ENCODE data around the gene CENPT.
"Not testable (repeated sequence)": the region's sequence is repeated elsewhere in the genome, so short reads cannot be mapped to it uniquely, and the experiment has no call there.

CENPT gene

GRCh38 chr16:67846063-67846319 lies 1.5 kb downstream of the CENPT start:
- DNase-seq (ENCODE audit: low read depth) = no peak

- no peak for DNase-seq (ENCODE audit: low read depth)
Observed at GRCh38 chr16:67845291-67846062, 2.0 kb downstream of the CENPT start.

DNA sequence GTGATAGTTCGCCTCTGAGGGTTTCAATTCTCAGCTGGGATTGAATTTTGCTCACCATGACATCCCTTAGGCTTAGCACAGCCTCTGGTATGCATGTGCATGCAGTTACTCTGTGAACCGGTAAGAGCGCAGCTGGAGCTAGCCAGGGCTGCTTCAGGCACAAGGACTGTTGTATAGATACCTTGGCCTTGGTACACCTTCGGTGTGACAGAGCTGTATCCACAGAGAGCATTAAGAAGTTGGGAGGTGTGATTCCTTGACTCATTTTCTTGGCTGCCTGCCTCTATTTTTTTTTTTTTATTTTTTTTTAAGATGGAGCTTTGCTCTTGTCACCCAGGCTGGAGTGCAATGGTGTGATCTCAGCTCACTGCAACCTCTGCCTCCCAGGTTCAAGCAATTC lies 3.0 kb downstream of the CENPT start:
- no peak for DNase-seq (ENCODE audit: low read depth)

GRCh38 chr16:67843343-67843765 lies 4.1 kb downstream of the CENPT start:
- no peak for DNase-seq (ENCODE audit: low read depth)

GRCh38 chr16:67842509-67843342 lies 4.8 kb downstream of the CENPT start:
- peak; percentile 45 for DNase-seq (ENCODE audit: low read depth)

DNA sequence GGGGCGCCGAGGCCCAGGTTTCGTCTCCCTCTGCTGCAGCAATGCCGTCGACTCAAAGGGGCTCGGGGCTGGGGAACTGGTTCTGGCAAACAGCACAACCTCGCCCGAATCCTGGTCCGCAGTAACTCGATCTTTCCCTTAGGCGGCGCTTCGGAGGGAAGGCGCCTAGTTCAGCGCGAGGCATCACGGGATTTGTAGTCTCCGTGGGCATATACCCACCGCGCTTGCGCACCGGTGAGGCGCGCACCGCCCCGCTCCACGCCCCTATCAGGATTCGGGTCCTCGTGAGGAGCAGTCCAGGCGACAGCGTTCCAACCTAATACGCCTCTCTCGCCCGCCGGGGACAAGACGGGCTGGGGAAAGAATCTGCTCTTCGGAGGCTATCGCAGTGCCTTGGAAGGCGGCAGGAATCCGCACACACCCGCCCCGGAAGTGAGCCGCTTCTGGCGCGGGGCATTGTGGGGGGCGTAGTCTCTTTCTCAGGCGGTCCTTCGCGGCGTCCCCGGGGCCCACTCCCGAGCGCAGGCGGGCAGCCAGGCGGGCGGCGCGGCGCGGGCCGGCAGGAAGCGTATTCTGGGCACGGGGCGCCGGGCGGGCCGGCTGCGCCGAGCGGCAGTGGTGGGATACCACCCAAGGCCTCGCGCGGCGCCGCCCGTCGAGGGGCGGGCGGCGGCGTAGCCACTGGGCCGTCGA lies 5.5 kb downstream of the CENPT start, which contains the start of gene THAP11:
THAP11 (plus strand) TSS at position 505 of the 693 bp plus-strand sequence. CDS start 235 bp downstream, outside the sequence.
- peak; percentile 91 for DNase-seq (ENCODE audit: low read depth)

- DNase-seq (ENCODE audit: low read depth) = no peak
Observed at GRCh38 chr16:67841198-67841815, 6.2 kb downstream of the CENPT start.

GRCh38 chr16:67837811-67838210 lies 9.7 kb downstream of the CENPT start:
- DNase-seq (ENCODE audit: low read depth) = no peak

DNA sequence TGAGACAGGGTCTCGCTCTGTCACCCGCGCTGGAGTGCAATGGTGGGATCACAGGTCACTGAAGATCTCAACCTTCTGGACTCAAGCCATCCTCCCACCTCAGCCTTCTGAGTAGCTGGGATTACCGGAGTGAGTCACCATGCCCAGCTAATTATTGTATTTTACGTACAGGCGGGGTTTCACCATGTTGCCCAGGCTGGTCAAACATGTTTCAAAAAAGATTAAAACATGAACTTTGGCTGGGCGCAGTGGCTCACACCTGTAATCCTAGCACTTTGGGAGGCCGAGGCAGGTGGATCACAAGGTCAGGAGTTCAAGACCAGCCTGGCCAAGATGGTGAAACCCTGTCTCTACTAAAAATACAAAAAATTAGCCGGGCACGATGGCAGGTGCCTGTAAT lies 10.3 kb downstream of the CENPT start:
- not testable (repeated sequence) for DNase-seq (ENCODE audit: low read depth)

DNA sequence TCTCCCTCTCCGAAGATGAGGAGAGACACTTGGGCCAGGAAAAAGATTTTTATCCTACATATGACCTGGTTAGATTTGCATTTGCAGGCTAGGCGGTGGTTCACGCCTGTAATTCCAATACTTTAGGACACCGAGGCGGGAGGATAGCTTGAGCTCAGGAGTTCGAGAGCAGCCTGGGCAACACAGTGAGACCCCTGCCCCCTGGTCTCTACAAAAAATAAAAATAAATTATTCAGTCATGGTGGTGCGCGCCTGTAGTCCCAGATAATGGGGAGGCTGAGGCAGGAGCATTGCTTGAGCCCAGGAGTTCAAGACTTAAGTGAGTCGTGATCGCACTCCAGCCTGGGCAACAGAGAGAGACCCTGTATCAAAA lies 13.3 kb downstream of the CENPT start:
- DNase-seq (ENCODE audit: low read depth) = no peak

GRCh38 chr16:67833415-67834241 lies 13.9 kb downstream of the CENPT start:
- DNase-seq (ENCODE audit: low read depth) = peak; percentile 89

DNA sequence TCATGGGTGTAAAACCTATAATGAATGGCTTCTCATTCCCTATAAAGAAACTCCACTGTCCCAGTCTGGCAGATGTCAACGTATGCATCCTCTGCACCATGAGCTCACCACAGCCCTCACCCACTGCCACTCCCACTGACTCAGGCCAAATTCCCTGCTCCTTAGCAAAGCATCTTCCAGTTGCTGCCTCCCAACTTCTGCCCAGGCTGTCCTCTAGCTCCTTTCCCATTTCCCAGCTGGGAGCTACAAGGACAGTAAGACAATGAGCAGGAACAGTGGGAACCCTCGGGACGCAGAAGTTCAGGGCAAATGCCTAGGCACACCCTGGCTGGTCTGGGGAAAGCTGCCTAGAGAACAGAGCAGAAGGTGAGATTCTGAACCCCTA lies 14.5 kb downstream of the CENPT start:
- no peak for DNase-seq (ENCODE audit: low read depth)

- DNase-seq (ENCODE audit: low read depth) = no peak
Observed at GRCh38 chr16:67828651-67829050, 18.8 kb downstream of the CENPT start.

DNA sequence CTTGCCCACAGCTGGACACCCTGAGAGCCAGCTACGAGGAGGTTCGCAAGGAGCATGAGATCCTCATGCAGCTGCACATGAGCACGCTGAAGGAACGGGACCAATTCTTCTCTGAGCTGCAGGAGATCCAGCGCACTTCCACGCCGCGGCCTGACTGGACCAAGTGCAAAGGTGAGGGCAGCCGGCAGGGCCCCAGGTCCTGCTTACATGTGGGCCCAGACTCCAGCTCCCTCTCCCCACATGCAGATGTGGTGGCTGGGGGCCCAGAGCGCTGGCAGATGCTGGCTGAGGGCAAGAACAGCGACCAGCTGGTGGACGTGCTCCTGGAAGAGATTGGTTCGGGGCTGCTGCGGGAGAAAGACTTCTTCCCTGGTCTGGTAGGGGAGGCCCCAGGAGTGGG lies 21.6 kb downstream of the CENPT start:
- no peak for DNase-seq (ENCODE audit: low read depth)

GRCh38 chr16:67825119-67825518 lies 22.4 kb downstream of the CENPT start:
- no peak for DNase-seq (ENCODE audit: low read depth)

- no peak for DNase-seq (ENCODE audit: low read depth)
Observed at GRCh38 chr16:67822511-67822910, 25.0 kb downstream of the CENPT start.

GRCh38 chr16:67820608-67821259 lies 26.8 kb downstream of the CENPT start:
- DNase-seq (ENCODE audit: low read depth) = no peak

DNA sequence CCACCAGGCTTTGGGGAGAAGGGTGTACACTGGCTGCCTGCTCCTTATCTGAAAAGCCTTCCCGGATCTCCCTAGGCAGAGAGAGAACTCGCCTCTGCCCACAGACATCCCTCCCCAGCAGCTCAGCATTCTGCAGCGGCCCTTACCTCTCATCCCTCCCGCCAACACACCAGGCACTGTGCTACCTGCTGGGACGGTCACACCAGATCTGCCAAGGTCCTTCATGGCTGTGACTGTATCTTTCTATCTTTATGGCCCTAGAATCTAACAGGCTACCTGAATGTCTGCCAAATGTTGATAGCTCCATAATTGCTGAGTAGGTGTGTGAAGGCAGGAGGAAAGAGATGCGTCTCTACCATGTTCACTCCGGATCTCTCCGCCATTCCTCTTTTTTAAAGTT lies 32.9 kb downstream of the CENPT start:
- no peak for DNase-seq (ENCODE audit: low read depth)

- no peak for DNase-seq (ENCODE audit: low read depth)
Observed at GRCh38 chr16:67811899-67812298, 35.6 kb downstream of the CENPT start.

GRCh38 chr16:67807148-67807682 lies 40.3 kb downstream of the CENPT start:
- no peak for DNase-seq (ENCODE audit: low read depth)
